Left renal cortex interstitium (tissue), 4 donors: ENCODE results near the gene PCGF5. TPM values are rescaled to one million over a fixed set of nuclear protein-coding genes. Genes with fewer than 3 reads are reported as not detected.
"Not testable (repeated sequence)": the region's sequence is repeated elsewhere in the genome, so short reads cannot be mapped to it uniquely, and the experiment has no call there.

Experiments
- DNase-seq, 4 donors: peaks; one replicate each; pipeline ENCODE4 v3.0.0-alpha.2; 2013; ENCODE audit warnings: low read depth in 4 of 4, low spot score in 2 of 4, missing footprints in 1 of 4
- polyA plus RNA-seq, 4 donors: library from polyadenylated mRNA; unstranded; fragments of 120-200 nt; gene quantifications; one replicate each; pipeline ENCODE4 v1.2.1, GENCODE V29; 2013; ENCODE audit not compliant: insufficient read length in 4 of 4

PCGF5 gene
- 10 to 100 TPM; 22.9 to 28.8 (median 27.0) TPM for polyA plus RNA-seq

DNA sequence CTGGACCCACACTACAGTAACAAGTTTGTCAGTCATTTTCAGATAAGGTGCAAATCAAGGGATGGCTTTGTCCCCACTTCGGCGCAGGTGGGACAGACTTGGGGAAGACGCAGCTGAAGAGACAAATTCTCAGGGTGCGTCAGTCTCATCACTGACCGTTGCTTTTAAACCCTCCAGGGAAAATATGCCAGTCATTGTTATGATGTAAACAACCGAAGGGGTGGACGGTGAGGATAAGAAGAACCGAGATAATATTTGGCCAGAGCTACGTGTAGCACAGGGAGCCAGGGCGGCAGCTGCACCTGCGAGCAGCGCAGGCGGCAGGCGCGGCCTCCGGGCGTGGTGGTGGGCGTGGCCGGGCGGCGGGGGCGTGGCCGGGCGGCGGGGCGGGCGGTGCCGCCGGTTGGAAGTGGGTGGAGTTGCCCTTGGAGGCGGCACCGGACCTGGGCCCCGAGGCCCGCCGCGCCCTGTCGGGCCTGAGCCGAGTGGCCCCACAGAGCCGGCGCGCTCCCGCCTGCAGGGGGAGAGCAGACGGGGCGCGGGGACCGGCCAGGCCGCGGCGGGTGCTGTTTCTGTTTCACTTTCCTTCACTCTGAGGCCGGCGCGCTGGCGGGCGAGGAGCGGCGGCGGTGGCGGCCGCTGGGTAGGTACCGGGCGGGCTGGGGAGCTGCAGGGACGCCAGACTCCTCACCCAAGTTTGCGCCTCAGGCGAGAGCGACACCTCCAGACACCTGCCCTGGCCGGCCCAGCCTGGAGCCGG lies at the start of gene PCGF5:
TSS of gene PCGF5 (plus strand) at position 470 of the 760 bp plus-strand sequence. CDS start 2,209 bp downstream, outside the sequence.
- DNase-seq, result peak; percentile 43 to 71 (median 68)

DNA sequence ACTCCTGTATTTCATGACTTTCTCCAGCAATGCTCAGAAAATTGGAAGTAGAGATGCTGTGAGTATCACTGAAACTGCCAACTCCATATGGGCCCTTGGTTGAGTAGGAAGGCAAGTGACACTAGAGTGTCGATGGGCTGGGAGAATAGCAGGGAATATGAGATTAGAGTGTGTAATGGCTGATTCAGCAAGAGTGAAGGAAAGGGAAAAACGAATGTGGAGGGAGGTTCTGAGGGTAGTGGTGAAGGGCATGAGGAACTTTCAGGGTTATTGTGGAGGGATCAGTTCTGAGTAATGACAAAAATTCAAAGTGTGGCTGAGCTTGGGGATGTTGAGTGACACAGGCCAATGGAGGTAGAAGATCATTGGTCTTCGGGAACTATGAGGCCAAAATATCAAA lies 49.0 kb upstream of the PCGF5 start:
- no peak for DNase-seq

DNA sequence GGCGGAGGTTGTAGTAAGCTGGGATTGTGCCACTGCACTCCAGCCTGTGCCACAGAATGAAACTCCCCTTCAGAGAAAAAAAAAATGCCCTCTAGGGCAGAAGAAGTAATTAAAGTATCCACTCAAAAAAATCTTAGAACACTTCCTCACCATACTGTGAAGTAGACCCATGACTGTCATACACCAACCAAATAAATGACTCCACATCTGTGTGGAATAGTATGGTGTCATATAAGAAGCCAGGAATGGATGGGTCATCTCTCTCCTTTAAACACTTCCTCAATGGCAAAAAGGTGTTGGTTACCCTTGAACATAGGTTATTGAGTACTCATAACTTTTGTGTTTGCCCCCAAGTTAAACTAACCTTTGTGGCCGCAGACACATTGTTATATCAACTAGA lies 48.1 kb upstream of the PCGF5 start:
- no peak for DNase-seq

DNA sequence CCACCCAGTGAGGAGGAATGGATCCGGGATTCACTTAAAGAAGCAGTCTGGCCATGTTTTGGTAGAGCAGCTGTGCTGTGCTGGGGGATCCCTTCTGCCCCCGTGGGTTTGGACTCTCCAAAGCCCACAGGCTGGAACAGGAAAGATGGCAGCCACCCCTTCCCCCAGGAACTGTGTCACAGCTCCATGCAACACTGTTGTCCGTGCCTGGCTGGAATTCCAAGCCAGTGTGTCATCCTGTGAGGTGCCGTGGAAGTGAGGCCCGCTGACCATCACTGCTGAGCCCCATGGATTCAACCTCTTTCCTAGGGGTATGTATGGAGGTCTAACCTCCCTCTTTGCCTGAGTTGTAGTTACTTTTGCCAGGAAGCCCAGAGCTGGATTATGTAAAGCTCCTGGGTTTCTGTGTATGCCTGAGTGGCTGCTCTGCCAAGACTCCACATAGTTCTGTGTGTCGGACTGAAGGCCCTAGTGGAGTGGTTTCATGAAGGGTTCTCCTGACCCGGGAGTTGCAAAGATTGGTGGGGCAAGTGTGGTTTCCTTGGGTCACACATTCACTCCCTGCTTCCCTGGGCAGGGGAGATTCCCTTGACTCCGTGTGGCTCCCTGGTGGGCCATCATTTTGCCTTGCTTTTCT lies 35.1 kb upstream of the PCGF5 start:
- DNase-seq, result no peak

DNA sequence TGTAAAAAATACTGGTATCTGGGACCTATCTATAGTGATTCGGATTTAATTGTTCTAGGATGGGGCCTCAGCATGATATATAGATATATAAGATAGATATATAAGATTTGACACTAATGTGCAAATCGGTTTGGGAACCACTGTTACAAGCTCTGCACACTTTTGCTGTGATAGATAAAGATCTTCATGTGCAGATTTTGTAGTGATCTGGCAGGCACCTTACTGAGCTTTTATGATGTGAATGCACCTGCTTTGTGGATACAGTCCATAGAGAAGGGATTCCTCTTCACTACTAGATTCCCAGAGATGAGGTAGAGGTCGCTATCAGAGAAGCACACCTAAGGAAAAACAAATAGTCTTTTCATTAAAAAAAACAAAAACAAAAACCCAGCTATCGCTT lies 33.3 kb upstream of the PCGF5 start:
- no peak for DNase-seq

DNA sequence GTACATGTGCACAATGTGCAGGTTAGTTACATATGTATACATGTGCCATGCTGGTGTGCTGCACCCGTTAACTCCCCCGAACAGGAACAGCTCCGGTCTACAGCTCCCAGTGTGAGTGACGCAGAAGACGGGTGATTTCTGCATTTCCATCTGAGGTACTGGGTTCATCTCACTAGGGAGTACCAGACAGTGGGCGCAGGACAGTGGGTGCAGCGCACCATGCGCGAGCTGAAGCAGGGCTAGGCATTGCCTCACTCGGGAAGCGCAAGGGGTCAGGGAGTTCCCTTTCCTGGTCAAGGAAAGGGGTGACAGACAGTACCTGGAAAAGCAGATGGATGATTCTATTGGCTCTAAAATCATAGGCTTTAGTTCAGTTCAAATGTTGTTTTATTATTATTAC lies 32.5 kb upstream of the PCGF5 start:
- DNase-seq, result not testable (repeated sequence)

DNA sequence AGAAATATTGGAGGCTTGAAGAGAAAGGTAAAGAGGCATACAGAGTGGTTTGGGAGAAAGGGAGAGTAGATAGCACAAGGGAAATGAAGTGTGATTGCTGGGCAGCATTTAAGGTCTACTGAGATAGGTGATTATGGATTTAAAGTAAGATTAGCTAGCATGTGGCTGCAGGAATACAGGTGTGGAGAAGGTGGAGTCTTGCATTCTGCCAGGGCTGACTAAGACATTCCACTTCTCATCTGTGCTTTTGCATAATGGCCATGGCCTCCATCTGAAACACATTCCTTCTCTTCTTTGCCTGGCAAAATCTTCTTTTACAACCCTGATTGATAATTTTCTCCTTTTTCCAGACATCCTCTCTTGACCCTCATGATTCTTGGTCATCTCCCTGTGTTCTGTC lies 31.6 kb upstream of the PCGF5 start:
- DNase-seq, result no peak

DNA sequence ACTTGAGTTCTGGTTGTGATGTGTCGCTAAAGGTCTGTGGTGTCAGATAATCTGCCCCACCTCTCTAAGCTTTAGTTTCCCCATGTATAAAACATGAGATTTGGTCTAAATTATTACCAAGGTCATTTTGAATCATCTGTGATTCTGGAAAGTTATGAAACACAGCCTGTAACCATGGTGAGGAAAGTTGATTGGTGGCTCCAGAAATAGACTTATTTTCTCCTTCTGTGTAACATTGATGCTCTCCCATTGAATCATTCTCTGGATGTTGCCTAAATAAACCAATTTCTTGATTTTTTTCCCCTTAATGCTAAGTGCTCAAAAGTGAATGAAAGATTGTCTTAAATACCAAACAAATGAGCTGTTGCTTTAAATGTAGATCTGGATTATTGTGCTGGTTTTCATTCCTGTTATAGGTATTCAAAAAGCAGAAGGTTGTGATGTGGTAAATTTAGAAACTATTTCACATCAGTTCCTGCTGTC lies 30.0 kb upstream of the PCGF5 start:
- no peak for DNase-seq

DNA sequence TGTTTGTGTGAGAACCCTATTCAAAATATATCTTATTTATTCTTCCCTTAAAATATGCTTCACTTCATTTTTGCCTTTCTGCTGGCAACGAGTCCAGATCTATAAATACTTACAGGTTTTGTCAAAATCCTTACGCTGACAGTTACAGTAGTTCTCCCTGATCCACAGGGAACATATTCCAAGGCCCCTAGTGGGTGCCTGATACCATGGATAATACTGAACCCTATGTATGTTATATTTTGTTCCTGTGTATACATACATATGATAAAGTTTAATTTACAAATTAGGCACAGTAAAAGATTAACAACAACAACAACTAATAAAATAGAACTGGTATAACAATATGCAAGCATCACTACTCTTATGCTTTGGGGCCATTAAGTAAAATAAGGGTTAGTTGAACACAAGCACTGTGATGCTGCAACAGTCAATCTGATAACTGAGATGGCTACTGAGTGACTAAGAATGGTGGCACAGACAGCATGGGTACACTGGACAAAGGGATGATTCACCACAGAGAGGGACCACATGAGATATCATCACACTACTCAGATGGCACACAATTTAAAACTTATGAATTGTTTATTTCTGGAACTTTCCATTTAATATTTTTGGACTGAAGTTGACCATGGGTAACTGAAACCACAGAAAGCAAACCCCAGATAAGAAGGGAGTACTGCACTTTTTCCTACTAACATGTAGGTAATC lies 29.4 kb upstream of the PCGF5 start:
- no peak for DNase-seq

DNA sequence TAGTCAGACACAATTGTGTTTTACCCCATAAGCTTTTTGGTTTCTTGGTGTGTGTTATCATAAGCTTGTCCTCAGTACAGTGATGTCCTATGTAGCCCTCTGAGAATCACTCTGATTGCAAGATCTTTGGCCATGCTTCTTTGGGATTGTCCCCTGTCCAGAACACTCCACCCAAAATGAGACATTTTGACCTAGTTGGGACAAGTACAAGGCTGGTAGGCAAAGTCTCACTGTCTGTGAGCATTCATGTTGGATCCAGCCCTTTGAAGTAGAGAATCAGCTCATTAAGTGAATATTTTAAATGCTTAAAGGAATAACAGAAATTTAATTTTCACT lies 28.9 kb upstream of the PCGF5 start:
- no peak for DNase-seq

DNA sequence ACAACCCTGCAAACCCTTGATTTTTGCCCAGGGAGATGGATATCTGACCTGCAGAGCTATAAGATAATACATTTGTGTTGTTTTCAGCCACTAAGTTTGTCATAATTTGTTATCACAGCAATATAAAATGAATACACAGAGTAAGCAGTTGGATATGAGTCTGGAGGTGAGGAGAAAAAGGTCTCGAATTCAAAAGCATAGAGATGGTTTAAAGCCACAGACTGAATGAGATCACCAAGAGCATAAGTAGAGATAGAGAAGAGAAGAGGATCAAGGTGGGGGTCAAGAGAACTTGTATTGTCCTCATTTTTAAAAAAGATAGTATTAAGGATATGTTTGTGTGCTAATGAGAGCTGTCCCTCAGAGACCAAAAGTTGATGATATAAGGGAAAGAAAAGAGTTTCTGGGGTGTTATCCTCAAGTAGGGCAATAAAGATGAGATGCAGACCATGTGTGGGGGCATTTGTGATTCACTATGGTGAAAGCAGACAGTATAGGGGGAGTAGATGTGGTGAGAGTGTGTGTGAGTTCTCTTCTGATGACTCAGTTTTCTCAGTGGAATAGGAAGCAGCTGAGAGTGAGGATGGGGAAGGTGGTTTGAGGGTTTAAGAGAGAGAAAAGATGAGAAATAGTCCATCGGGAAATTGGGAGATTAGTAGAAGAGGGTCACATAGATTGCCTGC lies 25.8 kb upstream of the PCGF5 start:
- DNase-seq, result no peak

DNA sequence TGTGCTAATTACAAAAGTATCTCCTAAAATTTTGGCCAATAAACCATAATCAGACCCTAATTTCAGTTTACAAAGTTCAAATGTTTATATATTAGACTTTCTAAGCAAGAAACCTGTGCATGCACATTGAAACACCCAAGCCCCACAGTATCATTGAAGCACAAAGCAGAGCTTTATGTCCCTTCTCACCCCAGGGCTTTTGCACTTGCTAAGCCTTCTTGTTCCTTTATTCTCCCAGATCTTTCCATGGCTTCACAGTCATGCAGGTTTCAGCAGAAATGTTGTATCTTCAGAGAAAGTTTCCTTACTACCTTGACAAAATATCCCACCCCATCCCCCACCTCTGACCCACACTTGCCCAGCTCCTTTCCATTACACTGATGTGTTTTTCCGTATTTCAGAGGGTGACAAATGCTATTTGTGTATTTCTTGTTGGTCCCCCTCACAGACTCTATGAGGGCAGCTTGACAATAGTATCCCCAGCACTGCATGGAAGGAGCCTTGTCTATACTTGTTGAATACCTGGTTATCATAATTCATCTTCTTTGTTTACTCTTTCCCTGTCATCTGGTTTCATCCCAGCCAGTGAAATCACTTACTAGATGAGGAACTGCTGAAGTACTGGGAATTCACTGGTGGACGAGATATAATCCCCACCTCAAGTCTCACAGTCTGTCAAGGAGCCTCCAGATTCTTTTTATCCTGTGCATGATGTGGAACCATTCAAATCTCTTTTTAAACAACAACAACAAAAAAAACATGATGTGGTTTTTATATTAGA lies 24.0 kb upstream of the PCGF5 start:
- no peak for DNase-seq

DNA sequence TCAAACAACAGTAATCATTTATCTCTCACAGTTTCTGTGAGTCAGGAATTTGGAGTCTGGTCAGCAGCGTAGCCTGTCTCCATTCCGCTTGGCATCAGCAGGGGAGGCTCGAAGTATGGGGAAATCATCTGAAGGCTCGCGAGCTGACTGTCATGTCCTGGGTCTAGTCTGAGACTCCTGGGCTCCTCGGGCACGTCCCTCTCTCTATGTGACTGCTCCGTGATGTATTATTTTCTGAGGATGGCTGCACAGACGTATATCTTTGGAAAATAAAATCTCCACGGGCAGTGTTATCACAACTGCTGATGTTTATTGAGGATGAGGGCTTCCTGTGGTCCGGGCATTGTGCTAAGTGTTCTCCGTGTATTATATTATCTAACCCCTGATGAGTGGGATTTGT lies 23.3 kb upstream of the PCGF5 start:
- DNase-seq, result no peak

DNA sequence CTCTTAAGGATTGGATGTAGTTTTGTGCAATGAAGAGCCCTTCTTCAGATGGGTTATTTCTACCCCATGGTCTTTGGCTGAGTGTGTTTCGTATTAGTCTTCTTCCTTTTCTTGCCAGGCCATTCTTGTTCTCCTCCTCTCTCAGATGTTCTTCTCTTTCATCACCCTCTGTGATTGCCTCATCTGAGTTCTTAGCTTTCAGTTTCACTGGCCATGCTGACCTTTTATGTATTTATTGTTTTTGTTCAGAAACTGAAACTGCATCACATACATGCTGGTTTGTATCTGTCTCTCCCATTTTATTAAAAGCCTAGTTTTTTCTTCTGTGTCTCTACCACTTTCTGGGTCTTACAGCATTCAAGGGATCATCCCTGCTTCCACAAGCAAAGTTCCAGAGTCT lies 21.7 kb upstream of the PCGF5 start:
- DNase-seq, result no peak

DNA sequence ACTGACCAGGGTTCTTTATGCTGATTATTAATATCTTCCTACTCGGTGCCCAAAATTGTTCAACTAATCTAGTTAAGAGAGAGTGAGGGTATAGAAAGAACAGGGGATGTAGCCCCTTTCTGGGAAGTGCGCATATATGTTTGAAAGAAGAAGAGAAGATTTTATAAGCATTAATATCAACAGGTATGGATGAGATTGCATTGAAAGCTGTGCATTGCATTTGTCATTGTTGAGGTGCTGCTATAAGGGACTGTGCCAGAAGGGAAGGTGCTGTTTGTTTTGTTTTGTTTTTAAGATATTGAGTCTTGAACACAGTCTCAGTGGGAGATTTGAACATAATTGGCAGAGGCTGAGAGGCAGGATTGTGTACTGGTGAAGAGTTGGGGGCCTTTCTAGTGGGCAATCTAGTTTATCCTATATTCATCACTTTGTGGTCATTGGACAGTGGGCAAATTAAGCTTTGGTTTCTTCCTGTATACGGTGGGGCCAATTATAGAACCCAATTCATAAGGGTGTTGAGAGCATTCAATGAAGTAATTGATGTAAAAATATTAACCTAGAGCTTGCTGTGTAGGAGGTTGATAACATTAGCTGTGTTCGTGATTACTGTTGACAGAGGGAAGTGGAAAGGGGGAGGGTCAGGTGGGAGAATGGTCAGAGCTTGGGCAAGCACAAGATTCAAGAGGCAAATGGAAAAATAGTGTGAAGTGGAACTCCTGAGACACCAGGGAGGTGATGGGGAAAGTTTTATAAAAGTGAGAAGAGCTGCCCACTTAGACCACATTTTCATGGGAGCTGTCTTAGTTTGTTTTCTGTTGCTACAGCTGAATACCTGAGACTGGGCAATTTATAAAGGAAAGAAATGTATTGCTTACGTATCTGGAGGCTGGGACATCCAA lies 19.9 kb upstream of the PCGF5 start:
- DNase-seq, result no peak

DNA sequence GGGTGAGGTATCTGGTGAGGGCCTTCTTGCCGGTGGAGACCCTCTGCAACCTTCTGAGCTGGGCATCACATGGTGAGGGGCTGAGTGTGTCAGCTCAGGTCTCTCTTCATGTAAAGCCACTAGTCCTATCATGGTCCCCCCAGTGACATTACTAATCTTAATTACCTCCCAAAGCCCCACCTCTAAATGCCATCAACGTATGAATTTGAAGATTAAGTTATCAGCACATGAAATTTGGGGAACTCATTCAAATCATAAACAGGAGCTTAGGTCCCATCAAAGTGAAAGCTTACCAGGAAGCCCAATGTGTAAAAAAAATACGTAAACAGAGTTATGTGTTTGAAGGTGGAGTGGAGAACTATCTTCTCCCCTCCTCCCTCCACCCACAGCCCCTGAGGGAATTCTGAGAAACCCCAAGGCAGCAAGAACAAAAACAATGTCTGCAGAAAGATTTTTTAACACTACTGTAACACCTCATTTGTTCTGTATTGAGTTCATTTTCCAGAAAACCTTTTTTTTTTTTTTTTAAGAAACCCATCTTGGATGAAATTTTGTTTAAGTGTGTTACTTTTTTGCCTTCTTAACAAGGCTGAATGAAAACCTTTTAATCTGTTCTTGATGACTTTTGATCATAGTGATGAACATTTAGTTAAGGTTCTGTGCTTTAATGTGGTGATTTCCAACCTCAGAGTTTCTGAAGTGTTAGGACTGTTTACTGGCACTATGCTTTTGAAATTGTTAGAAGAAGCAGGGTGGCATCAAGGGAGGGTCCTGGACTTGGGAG lies 19.1 kb upstream of the PCGF5 start:
- DNase-seq, result no peak

DNA sequence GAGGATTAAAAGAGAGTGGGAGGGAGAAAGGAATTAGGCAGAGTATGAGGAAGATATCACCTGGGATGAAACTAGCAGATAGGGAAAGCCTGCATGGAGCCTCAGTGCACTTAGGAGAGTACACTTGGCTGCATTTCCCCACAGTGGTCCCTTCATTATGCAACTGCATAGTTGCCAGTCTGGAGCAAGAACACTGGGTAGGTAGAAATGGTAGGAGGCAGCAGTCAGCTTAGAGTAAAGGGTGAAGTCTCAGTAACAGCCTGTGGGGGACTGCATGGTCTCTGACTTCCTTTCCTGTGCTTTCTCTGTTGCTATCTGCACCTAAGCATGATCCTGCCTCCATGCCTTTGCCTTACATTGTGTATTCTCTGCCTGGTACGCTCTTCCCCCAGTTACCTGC lies 14.0 kb upstream of the PCGF5 start:
- no peak for DNase-seq

DNA sequence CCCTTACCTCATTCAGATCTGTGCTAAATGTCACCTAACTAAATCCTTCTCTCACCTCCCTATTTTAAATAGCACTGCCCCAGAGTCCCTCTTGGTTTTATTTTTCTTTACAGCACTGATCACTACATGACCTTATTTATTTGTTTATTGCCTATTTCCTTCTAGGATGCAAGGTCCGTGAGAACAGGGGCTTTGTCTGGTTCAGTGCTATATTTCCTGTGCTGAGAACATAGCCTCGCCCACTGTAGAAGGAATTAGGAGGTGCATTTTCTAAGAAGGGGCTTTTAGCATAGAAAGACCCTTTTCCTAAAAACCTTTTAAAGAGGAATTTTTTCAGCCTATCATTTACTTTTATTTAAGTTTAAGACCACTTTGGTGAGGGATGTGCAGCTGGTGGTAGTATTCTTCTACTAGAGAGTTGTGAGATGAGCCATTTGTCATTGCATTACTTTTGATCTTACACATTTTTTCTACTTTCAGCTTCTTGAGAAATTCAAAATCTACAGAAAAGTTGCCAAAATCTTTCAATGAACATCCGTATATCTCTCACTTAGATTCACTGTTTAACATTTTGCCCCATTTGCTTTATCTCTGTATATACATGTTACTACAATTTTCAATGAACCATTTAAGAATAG lies 13.5 kb upstream of the PCGF5 start:
- DNase-seq, result no peak
